Measurements from ENCODE around the gene CLMN. TPM values are rescaled to one million over a fixed set of nuclear protein-coding genes. Genes with fewer than 3 reads are reported as not detected.
A peak's percentile ranks its signal among the peaks of the same experiment; 100 is the strongest.

Gene CLMN
- total and polyA plus RNA-seq, 2 of the 13 experiments (the other 11 are each of a cell fraction or from before 2014, with no cell fraction given), result 15.1 to 16.7 TPM

DNA sequence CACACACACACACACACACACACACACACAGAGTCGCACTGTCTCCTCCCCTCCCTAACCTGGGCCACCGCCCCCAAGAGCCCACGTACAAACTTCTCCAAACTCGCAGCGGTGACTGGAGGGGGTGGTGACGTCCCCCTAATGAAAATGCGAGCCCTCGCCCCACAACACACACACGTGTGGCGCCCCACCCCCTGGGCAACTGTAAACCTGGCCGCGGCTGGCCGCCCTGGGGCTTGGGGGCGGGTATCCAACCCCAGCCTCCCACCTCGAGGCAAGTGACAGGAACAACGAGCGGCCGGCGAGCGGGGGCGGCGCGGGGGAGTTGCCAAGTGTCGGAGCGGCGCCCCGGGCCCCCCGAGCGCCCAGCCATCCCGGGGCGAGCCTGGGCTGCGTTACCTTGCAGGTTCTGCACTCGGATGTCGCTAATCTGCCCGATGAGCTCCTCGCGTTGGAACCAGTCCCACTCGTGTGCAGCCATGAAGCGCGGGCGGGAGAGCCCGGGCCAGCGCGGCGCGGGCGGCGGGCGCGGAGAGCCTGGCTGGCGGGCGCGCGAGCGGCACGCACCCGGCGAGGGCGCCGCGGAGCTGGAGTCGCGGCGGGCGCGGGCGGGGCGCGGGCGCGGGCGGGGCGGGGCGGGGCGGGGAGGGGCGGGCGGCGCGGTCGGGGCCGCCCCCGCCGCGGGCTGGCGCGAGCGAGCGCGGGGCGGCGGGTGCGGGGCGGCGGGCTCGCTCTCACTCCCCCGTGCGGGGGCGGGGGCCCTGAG lies at the start of gene CLMN (continued):
- TF ChIP-seq, protein P1, sequence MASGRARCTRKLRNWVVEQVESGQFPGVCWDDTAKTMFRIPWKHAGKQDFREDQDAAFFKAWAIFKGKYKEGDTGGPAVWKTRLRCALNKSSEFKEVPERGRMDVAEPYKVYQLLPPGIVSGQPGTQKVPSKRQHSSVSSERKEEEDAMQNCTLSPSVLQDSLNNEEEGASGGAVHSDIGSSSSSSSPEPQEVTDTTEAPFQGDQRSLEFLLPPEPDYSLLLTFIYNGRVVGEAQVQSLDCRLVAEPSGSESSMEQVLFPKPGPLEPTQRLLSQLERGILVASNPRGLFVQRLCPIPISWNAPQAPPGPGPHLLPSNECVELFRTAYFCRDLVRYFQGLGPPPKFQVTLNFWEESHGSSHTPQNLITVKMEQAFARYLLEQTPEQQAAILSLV (CRISPR knock-in tag; IDR thresholded peaks at IDR 0.05; ENCODE audit: borderline replicate concordance), result no peak
- TF ChIP-seq PHF8 (CRISPR knock-in tag; IDR thresholded peaks at IDR 0.05) (no peak), ZBTB20 (CRISPR knock-in tag; IDR thresholded peaks at IDR 0.05; ENCODE audit: borderline replicate concordance, low read depth) (no peak), ZNF605 (CRISPR knock-in tag; IDR thresholded peaks at IDR 0.05) (no peak), NFE2L1 (CRISPR knock-in tag; IDR thresholded peaks at IDR 0.05; ENCODE audit: borderline replicate concordance) (no peak), NR3C1 (CRISPR knock-in tag; IDR thresholded peaks at IDR 0.05) (no peak), SMC3 (IDR thresholded peaks at IDR 0.05; ENCODE audit: low read length) (no peak), ZHX1 (CRISPR knock-in tag; IDR thresholded peaks at IDR 0.05; ENCODE audit: low read depth) (no peak), ZNF20 (CRISPR knock-in tag; IDR thresholded peaks at IDR 0.05) (no peak), FIP1L1 (IDR thresholded peaks at IDR 0.05; ENCODE audit: borderline replicate concordance, insufficient read depth, low read depth, low read length) (no peak)
- TF ChIP-seq, protein P2, sequence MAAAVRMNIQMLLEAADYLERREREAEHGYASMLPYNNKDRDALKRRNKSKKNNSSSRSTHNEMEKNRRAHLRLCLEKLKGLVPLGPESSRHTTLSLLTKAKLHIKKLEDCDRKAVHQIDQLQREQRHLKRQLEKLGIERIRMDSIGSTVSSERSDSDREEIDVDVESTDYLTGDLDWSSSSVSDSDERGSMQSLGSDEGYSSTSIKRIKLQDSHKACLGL (CRISPR knock-in tag; IDR thresholded peaks at IDR 0.05), result peak; percentile 56; the same call in 1 of the 2 replicates
- TF ChIP-seq, protein P3, sequence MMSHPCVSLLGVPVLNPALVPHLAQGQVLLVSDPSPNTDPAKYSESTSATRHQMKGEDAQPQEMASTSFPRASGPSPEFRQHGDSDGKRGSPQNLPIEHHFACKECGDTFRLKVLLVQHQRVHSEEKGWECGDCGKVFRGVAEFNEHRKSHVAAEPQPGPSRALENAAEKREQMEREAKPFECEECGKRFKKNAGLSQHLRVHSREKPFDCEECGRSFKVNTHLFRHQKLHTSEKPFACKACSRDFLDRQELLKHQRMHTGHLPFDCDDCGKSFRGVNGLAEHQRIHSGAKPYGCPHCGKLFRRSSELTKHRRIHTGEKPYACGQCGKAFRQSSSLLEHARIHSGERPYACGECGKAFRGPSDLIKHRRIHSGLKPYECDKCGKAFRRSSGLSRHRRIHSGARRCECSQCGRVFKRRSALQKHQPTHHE (CRISPR knock-in tag; IDR thresholded peaks at IDR 0.05; ENCODE audit: borderline replicate concordance), result no peak
- TF ChIP-seq, protein P4, sequence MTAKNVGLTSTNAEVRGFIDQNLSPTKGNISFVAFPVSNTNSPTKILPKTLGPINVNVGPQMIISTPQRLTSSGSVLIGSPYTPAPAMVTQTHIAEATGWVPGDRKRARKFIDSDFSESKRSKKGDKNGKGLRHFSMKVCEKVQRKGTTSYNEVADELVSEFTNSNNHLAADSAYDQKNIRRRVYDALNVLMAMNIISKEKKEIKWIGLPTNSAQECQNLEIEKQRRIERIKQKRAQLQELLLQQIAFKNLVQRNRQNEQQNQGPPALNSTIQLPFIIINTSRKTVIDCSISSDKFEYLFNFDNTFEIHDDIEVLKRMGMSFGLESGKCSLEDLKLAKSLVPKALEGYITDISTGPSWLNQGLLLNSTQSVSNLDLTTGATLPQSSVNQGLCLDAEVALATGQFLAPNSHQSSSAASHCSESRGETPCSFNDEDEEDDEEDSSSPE (CRISPR knock-in tag; IDR thresholded peaks at IDR 0.05), result 0 out of 2 replicates have a peak, but pooled peaks have one; percentile 18
- TF ChIP-seq, protein P5, sequence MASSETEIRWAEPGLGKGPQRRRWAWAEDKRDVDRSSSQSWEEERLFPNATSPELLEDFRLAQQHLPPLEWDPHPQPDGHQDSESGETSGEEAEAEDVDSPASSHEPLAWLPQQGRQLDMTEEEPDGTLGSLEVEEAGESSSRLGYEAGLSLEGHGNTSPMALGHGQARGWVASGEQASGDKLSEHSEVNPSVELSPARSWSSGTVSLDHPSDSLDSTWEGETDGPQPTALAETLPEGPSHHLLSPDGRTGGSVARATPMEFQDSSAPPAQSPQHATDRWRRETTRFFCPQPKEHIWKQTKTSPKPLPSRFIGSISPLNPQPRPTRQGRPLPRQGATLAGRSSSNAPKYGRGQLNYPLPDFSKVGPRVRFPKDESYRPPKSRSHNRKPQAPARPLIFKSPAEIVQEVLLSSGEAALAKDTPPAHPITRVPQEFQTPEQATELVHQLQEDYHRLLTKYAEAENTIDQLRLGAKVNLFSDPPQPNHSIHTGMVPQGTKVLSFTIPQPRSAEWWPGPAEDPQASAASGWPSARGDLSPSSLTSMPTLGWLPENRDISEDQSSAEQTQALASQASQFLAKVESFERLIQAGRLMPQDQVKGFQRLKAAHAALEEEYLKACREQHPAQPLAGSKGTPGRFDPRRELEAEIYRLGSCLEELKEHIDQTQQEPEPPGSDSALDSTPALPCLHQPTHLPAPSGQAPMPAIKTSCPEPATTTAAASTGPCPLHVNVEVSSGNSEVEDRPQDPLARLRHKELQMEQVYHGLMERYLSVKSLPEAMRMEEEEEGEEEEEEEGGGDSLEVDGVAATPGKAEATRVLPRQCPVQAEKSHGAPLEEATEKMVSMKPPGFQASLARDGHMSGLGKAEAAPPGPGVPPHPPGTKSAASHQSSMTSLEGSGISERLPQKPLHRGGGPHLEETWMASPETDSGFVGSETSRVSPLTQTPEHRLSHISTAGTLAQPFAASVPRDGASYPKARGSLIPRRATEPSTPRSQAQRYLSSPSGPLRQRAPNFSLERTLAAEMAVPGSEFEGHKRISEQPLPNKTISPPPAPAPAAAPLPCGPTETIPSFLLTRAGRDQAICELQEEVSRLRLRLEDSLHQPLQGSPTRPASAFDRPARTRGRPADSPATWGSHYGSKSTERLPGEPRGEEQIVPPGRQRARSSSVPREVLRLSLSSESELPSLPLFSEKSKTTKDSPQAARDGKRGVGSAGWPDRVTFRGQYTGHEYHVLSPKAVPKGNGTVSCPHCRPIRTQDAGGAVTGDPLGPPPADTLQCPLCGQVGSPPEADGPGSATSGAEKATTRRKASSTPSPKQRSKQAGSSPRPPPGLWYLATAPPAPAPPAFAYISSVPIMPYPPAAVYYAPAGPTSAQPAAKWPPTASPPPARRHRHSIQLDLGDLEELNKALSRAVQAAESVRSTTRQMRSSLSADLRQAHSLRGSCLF (CRISPR knock-in tag; IDR thresholded peaks at IDR 0.05; ENCODE audit: borderline replicate concordance), result no peak

Measured in HepG2 (cell line).